Tibial artery (tissue), 4 donors: ENCODE measurements around the gene ZFHX2.

ENCODE experiments used
- DNase-seq, 2 donors: peaks; one replicate each; pipeline ENCODE4 v3.0.0-alpha.2; 2019
- H3K27ac ChIP-seq, 2 donors: fragments of 200-600 bp; sonication (generic) in 1 of 2; 1 replicate in 1 of 2; 2 replicates in 1 of 2; pipeline ENCODE4 v1.5.1; 2018 to 2019; ENCODE audit warnings: mild to moderate bottlenecking in 1 of 2
- H3K27me3 ChIP-seq, 2 donors: fragments of 200-600 bp; sonication (generic) in 1 of 2; one replicate each; pipeline versions ENCODE4 v1.5.1 to v1.6.0; 2016 to 2019
- H3K36me3 ChIP-seq, 3 donors: fragments of 200-600 bp; sonication (generic) in 2 of 3; one replicate each; pipeline ENCODE4 v1.5.1; 2016 to 2019; ENCODE audit warnings: mild to moderate bottlenecking in 2 of 3
- H3K4me1 ChIP-seq, 4 donors: fragments of 200-600 bp; sonication (generic) in 2 of 4; 1 replicate in 3 of 4; 2 replicates in 1 of 4; pipeline ENCODE4 v1.5.1; 2016 to 2019
- H3K4me3 ChIP-seq, 2 donors: fragments of 200-600 bp; sonication (generic) in 1 of 2; 1 replicate in 1 of 2; 2 replicates in 1 of 2; pipeline ENCODE4 v1.5.1; 2018 to 2019; ENCODE audit warnings: mild to moderate bottlenecking in 2 of 2
- H3K9me3 ChIP-seq, 3 donors: fragments of 200-600 bp; sonication (generic) in 1 of 3; one replicate each; pipeline ENCODE4 v1.5.1; 2016 to 2019
- CTCF ChIP-seq, 2 experiments: fragments of 200-600 bp in 1 of 2; fragments of 450-650 bp in 1 of 2; IDR thresholded peaks; one replicate each; pipeline ENCODE4 v1.5.1; 2017 to 2019; ENCODE audit warnings: antibody characterized with exemption in 2 of 2, mild to moderate bottlenecking in 1 of 2, moderate library complexity in 1 of 2
- intact Hi-C: fragments of 100-400 bp; cut with DNase I; formaldehyde crosslinking; loops from one replicate; pipeline ENCODE4 v1.15.0; 2023; ENCODE audit warnings: low total_unique reads

The ZFHX2 gene

GRCh38 chr14:23559010-23559925 lies 7.7 kb upstream of the ZFHX2 start:
- Histone ChIP-seq H3K4me1 (peaks cover 0 to 29% (median 20%) of the 10 kb centered on the region in 4 donors), H3K27ac (no peak overlapping the region), H3K4me3 (no peak overlapping the region), H3K36me3 (peaks cover 0 to 53% (median 0%) of the 10 kb centered on the region in 3 donors), H3K27me3 (no peaks in the 10 kb centered on the region), H3K9me3 (no peaks in the 10 kb centered on the region)
- TF ChIP-seq CTCF (IDR thresholded peaks at IDR 0.05): peak; percentile 50 to 73
- intact Hi-C loops: loop anchor here (10.0 kb wide), 1 partner anchor 234 kb away; the partner anchor contains the start of gene PABPN1
- no peak for DNase-seq

GRCh38 chr14:23558346-23559009 lies 6.9 kb upstream of the ZFHX2 start:
- intact Hi-C loops: loop anchor here (10.0 kb wide), 1 partner anchor 234 kb away; the partner anchor contains the start of gene PABPN1
- H3K27me3 ChIP-seq: no peaks in the 10 kb centered on the region
- no peak overlapping the region for H3K27ac ChIP-seq
- peaks cover 0 to 29% (median 20%) of the 10 kb centered on the region in 4 donors for H3K4me1 ChIP-seq
- H3K36me3 ChIP-seq: peaks cover 0 to 45% (median 0%) of the 10 kb centered on the region in 3 donors
- DNase-seq: no peak
- no peak overlapping the region for H3K4me3 ChIP-seq
- no peak for TF ChIP-seq CTCF (IDR thresholded peaks at IDR 0.05)
- no peaks in the 10 kb centered on the region for H3K9me3 ChIP-seq

DNA sequence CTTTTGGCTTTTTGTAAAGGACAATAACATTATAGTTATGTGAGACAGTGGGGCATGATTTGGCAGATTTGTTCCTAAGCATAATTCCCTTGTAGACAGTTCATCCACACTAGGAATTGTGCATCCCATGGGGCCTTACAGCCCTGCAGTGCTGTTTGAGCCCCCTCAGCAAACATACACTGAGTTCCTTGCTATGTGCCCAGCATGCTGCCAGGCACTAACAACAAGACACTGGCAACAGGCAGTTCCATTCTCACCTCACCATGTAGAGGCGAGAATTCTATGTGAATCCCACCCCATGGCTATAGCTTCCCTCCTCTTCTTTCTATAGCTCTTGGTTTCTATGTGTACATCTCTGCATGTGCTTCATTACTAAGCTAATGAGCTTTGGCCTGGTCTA lies 6.4 kb upstream of the ZFHX2 start:
- no peak for TF ChIP-seq CTCF (IDR thresholded peaks at IDR 0.05)

DNA sequence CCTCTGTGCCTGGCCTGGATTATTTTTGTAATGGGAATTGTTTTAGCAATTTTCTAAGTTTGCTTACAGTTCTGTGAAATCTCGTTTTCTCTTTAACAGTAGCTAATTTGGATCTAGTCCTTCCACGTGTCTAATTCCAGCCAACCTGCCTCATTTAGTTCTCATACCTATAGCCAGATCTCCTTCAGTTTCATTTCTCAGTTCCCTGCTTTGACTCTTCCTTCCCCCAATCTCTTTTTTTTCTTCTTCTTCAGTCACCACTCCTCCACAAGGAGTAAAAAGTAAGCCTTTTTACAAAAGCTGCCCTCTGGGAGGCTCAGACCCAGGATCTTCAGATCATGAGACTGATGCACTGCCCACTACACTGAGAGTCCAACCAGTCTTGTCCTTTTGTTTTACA lies 6.0 kb upstream of the ZFHX2 start:
- peak overlapping the region; percentile 6 to 95 for H3K27ac ChIP-seq
- no peaks in the 10 kb centered on the region for H3K27me3 ChIP-seq
- H3K9me3 ChIP-seq: no peaks in the 10 kb centered on the region
- TF ChIP-seq CTCF (IDR thresholded peaks at IDR 0.05): no peak
- H3K4me1 ChIP-seq: peaks cover 0 to 29% (median 20%) of the 10 kb centered on the region in 4 donors
- H3K36me3 ChIP-seq: peaks cover 0 to 40% (median 0%) of the 10 kb centered on the region in 3 donors
- intact Hi-C loops: loop anchor here (10.0 kb wide), 1 partner anchor 233 kb away; the partner anchor contains the start of gene PABPN1
- DNase-seq: no peak
- peak overlapping the region in 1 of 2 donors; percentile 79 for H3K4me3 ChIP-seq

More for the DNA sequence above, 6.4 kb upstream of the ZFHX2 start:
- H3K36me3 ChIP-seq: peaks cover 0 to 40% (median 0%) of the 10 kb centered on the region in 3 donors
- H3K27ac ChIP-seq: peak overlapping the region in 1 of 2 donors; percentile 6
- peaks cover 0 to 29% (median 20%) of the 10 kb centered on the region in 4 donors for H3K4me1 ChIP-seq
- DNase-seq: no peak
- H3K4me3 ChIP-seq: no peak overlapping the region
- H3K9me3 ChIP-seq: no peaks in the 10 kb centered on the region
- H3K27me3 ChIP-seq: no peaks in the 10 kb centered on the region
- intact Hi-C loops: loop anchor here (10.0 kb wide), 1 partner anchor 233 kb away; the partner anchor contains the start of gene PABPN1

- intact Hi-C loops: loop anchor here (10.0 kb wide), 1 partner anchor 232 kb away; the partner anchor contains the start of gene PABPN1
- Histone ChIP-seq H3K36me3 (peaks cover 0 to 36% (median 0%) of the 10 kb centered on the region in 3 donors), H3K27ac (peak overlapping the region; percentile 93 to 95), H3K27me3 (no peaks in the 10 kb centered on the region), H3K4me1 (peaks cover 0 to 31% (median 21%) of the 10 kb centered on the region in 4 donors), H3K4me3 (peak overlapping the region; percentile 79 to 83), H3K9me3 (no peaks in the 10 kb centered on the region)
- TF ChIP-seq CTCF (IDR thresholded peaks at IDR 0.05): no peak
- DNase-seq: no peak
These were observed 5.3 kb upstream of the ZFHX2 start for GRCh38 chr14:23556700-23557440.
